GM19324 (cell line): Measurements from ENCODE around the gene UBE2M.
"Not testable (repeated sequence)": the region's sequence is repeated elsewhere in the genome, so short reads cannot be mapped to it uniquely, and the experiment has no call there.

Source experiments
- ATAC-seq: cut with Tn5 transposase; IDR thresholded peaks from one replicate; pipeline ENCODE4 v1.9.1; 2021; ENCODE audit warnings: mild to moderate bottlenecking, moderate library complexity; ENCODE audit not compliant: unreplicated experiment, low FRiP score

The UBE2M gene

GRCh38 chr19:58558066-58558622, at the start of gene UBE2M:
Gene UBE2M (minus strand): TSS chr19:58558611. CDS start chr19:58558381, 230 bp downstream.
- peak; percentile 4 for ATAC-seq

DNA sequence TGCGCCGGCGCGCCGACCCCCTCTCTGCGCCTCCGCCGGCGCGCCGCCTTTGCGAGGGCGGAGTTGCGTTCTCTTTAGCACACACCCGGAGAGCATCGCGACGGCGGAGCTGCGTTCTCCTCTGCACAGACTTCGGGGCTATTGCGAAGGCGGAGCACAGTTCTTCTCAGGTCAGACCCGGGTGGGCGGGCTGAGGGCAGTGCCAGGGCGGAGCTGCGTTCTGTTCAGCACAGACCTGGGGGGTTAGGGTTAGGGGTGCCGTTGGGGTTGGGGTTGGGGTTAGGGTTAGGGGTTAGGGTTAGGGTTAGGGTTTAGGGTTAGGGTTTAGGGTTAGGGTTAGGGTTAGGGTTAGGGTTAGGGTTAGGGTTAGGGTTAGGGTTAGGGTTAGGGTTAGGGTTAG, 48.8 kb upstream of the UBE2M start:
- not testable (repeated sequence) for ATAC-seq

GRCh38 chr19:58606251-58606896, 48.0 kb upstream of the UBE2M start:
- ATAC-seq = not testable (repeated sequence)

DNA sequence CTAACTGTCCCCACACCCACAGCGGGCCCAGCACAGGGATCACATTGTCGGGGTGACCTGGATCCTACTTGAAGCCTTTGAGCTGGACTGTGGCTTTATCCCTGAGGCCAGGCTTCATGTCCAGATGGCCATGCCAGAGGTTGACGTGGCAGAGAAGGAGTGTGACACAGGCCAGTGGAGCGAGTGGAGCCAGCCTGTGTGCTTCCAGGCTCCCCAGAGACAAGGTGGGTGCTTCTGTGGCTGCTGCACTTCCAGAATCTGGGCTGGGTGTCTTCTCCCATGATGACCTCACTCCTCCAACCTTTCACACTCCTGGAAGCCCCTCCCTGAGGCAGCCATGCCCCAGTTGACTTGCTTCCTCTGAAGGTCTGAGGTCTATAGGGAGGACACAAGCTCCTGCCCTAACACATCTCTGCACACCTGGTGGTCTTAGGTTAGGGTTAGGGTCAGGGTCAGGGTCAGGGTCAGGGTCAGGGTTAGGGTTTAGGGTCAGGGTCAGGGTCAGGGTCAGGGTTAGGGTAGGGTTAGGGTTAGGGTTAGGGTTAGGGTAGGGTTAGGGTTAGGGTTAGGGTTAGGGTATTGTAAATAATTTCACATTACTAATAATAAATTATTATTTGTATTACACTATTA, 27.8 kb upstream of the UBE2M start:
- ATAC-seq = no peak

DNA sequence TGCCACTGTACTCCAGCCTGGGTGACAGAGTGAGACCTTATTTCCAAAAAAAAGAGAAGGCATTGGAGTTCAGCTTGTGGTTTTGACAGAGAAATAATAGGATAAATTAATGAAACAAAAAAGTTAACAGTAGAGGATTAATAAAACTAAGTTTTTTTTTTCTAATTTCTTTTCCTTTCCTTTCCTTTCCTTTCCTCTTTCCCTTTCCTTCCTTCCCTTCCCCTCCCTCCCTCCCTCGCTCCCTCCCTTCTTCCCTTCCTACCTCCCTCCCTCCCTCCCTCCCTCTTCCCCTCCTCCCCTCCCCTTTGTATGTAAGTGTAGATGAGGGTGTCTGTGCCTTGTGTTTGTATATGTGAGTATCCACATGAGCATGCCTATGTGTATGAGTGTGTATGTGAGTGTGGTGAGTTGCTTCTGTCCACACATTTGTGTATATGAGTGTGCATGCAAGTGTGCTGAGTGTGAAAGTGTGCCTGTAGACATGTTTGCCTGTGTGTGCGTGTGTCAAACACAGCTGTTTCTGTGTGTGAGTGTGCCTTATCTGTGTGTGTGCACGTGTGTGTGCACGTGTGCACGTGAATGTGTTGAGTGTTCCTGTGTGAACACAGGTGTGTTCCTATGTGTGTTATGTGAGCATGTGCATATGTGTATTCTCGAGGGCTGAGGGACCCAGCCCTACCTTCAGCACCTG, 27.2 kb upstream of the UBE2M start:
- ATAC-seq = no peak

DNA sequence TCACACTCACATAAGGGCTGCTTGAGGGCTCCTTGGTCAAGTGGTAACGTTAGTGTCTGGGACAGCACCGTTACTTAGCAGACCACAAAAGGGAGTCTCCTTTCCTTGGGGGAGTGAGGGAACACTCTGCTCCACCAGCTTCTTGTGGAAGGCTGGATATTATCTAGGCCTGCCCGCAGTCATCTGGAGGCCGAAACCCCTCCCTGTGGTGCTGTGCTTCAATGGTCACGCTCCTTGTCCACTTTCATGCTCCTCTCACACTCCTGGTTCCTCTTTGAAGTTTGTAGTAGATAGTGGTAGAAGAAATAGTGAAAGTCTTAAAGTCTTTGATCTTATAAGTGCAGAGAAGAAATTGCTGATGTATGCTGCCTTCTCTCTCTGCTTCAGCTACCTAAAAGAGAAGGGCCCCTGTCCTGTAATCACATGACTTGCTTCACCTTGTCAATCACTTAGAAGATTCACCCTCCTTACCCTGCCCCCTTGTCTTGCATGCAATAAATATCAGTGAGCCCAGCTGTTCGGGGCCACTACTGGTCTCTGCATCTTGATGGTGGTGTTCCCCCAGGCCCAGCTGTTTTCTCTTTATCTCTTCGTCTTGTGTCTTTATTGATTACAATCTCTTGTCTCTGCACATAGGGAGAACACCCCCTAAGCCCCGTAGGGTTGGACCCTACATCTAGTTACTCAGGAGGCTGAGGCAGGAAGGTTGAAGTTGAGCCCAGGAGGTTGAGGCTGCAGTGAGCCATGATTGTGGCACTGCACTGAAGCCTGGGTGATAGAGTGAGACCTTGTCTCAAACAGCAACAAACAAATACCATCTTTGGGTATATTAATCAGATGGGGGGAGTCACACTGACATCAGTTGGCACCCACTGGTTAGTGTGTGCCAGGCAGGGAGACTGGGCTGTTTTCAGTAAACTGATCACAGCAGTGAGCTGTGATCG, 26.4 kb upstream of the UBE2M start:
- ATAC-seq = no peak

GRCh38 chr19:58582985-58583384, 24.6 kb upstream of the UBE2M start:
- ATAC-seq = no peak

GRCh38 chr19:58581227-58582141, 23.1 kb upstream of the UBE2M start:
- peak; percentile 74 for ATAC-seq

DNA sequence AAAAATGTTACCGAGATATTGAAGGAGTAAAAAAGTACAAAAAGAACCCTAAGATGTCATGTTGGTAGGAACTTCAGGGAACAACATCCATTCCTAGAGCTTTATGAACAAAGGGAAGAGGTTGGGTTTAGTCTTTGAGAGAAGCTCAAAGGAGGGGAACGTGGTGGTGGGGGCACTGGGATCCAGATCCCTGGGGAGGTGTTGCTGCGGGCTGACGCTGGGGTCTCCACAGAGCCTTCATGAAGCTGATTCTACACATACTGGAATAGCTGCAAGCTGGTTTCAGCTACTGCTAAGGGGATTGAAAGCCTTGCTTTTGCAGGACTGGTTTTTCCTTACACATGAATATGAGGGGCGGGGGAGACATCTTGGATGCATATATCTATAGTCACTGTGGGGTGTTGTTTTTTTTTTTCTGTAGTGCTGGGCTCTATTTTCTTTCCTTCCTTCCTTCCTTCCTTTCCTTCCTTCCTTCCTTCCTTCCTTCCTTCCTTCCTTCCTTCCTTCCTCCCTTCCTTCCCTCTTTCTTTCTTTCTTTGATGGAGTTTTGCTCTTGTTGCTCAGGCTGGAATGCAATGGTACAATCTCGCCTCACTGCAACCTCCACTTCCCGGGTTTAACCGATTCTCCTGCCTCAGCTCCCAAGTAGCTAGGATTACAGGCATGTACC, 21.2 kb upstream of the UBE2M start:
- no peak for ATAC-seq

DNA sequence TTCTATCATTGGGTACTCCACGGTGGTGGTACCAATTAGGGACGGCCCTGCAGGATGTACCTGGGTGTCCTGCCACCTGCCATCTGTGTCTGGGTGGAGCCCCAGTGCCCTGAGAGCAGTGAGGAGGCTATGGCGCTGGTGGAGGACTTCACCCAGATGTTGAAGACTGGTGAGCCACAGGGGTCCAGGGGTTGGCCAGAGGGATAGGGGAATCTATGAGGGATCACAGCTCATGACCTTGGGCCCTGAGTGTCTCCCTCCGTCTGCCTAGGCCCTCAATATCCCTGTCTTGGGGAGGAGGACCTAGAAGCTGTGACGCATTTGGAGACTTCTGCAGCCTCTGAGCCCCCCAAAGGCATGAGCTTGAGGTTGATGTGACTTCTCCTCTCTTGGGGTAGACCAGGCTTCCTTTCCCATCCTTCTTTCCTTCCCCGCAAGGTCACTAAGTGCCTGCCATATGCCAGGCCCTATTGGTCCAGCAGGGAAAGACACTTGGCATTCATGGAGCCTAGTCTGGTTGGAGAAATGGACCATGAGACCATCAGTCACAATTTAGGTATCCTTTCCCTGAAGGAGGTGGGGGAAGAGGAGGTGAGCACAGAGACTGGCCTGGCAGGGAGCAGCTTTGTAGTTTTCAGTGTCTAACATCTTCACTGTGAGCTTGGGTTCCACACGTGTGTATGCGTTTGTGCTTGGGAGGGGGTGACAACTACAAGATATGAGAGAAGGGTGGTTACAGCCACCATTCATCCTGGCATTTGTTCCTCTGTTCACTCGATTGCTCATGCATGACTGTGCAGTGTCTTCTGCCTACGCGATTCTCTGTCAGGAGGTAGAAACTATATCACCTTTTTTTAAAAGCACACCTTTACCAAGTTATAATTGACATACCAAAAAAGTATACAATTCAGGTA, 19.9 kb upstream of the UBE2M start:
- no peak for ATAC-seq

DNA sequence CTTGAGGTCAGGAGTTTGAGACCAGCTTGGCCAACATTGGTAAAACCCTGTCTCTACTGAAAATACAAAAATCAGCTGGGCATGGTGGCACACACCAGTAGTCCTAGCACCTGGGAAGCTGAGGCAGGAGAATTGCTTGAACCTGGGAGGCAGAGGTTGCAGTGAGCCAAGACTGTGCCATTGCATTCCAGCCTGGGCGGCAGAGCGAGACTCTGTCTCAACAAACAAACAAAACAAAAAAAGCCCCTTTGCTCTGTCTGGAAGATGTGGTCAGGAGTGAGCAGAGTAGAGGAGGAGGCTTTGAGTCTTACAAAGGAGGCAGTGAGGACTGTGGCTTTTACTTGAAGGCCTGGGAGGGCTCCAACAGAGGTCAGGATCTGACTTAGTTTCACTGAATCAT, 19.2 kb upstream of the UBE2M start:
- not testable (repeated sequence) for ATAC-seq

DNA sequence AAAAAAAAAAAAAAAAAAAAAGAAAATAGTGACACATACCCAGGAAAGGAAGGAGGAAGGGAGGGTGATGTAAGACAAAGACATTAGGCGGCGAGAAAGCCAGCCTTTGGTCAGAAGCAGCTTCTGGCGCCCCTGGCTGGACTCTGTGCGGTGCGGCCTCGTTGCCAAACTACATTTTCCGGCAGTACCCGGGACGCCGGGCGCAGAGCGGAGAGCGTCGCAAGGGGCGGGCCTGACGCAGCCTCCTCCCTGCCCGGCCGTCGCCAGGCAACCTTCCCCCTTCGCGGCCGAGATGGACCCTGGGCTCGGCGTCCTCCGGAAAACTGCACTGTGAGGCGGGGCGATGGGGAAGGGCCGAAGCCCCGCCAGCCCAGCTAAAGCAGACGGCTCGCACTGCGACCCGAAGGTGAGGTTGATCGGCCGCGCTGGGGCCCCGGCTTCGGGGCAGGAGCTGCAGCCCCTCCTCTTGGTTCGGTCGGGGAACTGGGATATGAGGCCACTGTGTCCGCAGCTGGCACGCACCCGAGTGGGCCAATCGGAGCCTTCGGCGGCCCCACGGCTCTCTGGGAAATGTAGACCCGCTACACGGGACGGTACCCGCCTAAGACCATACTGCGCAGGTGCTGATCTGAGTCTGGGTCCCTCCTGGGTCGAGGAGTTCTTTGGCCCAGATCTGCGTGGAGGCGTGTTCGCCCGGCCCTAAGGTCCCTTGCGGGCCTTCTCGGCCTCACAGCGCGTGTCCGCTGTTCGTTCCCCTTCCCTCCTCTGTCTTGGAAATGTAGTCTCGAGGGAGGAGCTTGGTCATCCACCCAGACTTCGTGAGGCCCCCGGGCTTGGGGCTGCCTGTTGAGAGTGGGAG, 17.0 kb upstream of the UBE2M start:
- peak; percentile 39 for ATAC-seq

DNA sequence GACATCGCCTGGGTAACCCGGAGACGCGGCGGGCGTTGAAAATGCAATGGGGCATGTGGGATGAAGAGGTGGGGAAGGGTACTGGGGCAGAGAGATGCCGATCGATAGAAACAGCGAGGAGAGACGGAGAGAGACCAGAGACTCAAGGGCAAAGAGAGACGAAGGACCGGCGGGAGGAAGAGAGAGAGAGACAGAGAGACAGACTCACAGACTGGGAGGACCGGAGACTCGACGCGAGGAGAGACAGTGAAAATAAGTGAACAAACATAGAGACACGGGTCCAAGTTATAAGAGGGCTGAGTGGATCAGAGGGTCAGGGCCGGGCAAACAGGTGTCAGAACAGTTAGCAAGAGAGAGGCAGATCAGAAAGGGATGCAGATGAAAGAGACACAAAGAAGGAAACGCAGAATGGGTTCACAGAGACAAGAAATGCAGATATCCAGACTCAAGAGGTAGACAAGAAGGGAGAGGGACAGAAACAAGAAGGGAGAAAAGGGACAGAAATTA, 15.3 kb upstream of the UBE2M start:
- no peak for ATAC-seq

GRCh38 chr19:58572818-58573657, 14.6 kb upstream of the UBE2M start, which contains the start of gene MZF1:
Gene MZF1 (minus strand): TSS chr19:58573335. CDS start chr19:58571389, 1,946 bp downstream.
- ATAC-seq = peak; percentile 63

DNA sequence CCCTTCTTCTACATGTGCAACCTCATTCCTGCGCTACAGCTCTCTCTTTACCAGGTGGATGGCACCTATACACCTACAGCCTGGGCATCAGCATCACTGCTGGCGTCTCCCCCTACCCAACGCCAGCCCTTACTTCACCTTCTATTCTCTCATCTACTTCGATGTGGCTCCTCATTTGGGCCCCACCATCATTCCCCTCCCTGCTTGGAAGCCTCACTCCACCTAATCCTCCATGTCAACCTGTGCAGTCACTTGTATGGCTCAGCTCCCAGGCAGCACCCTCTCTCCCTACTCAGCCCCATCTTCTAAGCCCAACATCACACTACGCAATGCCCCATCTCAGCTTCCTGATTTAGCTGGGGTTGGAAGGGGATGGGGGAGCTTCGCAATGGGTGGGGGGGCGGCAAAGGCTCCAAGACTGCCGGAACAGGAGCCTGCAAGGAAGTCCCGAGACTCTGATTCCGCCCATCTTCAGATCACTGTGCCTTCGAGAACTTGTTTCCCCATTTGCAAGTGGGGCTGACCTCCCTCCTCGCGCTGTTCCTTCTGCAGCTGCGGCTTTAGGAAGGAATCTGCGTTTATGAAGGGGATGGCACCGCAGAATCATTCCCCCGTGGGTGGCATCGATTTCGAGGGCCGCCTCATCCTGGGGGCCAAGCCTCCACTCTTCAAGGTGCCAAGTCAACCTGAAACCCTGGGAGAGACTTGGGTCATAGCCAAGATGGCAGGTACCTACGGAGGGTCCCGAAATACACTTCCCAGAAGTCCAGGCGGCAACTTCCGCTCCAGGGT, 13.8 kb upstream of the UBE2M start:
- ATAC-seq = no peak
